Left lung (tissue), 10 donors: ENCODE data around the gene DLG2. TPM values are rescaled to one million over a fixed set of nuclear protein-coding genes. Genes with fewer than 3 reads are reported as not detected.

Source experiments
- ATAC-seq: fragments of 200-7000 bp; cut with Tn5 transposase; one replicate; pipeline ENCODE4 v1.9.1; 2020; ENCODE audit warnings: moderate library complexity
- DNase-seq, 4 donors: peaks; one replicate each; pipeline ENCODE4 v3.0.0-alpha.2; 2013 to 2020
- H3K27ac ChIP-seq, 2 donors: fragments of 200-600 bp; sonication (generic) in 1 of 2; one replicate each; pipeline versions ENCODE4 v1.5.0 to v1.8.0; 2020 to 2021
- H3K27me3 ChIP-seq, 2 donors: fragments of 200-600 bp; sonication (generic) in 1 of 2; one replicate each; pipeline versions ENCODE4 v1.5.0 to v1.8.0; 2020 to 2021
- H3K36me3 ChIP-seq, 2 donors: fragments of 200-600 bp; sonication (generic) in 1 of 2; one replicate each; pipeline versions ENCODE4 v1.5.0 to v1.8.0; 2020 to 2021
- H3K4me1 ChIP-seq, 2 donors: fragments of 200-600 bp; one replicate each; pipeline ENCODE4 v1.8.0; 2021
- H3K4me3 ChIP-seq, 2 donors: fragments of 200-600 bp; sonication (generic) in 1 of 2; one replicate each; pipeline versions ENCODE4 v1.5.0 to v1.8.0; 2020 to 2021; ENCODE audit warnings: mild to moderate bottlenecking in 1 of 2
- H3K9me3 ChIP-seq, 2 donors: fragments of 200-600 bp; sonication (generic) in 1 of 2; one replicate each; pipeline versions ENCODE4 v1.5.0 to v1.8.0; 2020 to 2021
- intact Hi-C, 2 donors: fragments of 100-400 bp; cut with DNase I; formaldehyde crosslinking; loops; one replicate each; pipeline versions ENCODE4 v1.11.2 to v1.14.2; 2022
- polyA plus RNA-seq, 6 donors: library from polyadenylated mRNA; unstranded; fragments of 120-200 nt; gene quantifications; one replicate each; pipeline ENCODE4 v1.2.1, GENCODE V29; 2013; ENCODE audit not compliant: insufficient read length in 6 of 6
- total RNA-seq, 2 donors: library from RNA; stranded (reverse); fragmentation: NEBNext Ultra II Directional; extraction: Animal tissue kit (Norgen Biotek cat#: 25700); gene quantifications; one replicate each; pipeline ENCODE4 v1.2.1, GENCODE V29; 2021
- TF ChIP-seq, protein P1 (sequence below), 2 donors: fragments of 200-600 bp; sonication (generic) in 1 of 2; IDR thresholded peaks; one replicate each; pipeline versions ENCODE4 v1.5.0 to v1.8.0; 2021; ENCODE audit warnings: antibody characterized with exemption in 2 of 2
- donor health status: DM: no; HTN: yes; CAD: no.
- donor health status: DM: no; HTN: no; CAD: no.

Gene DLG2
- total and polyA plus RNA-seq, 8 donors, result 4.5 to 15.0 (median 8.6) TPM

DNA sequence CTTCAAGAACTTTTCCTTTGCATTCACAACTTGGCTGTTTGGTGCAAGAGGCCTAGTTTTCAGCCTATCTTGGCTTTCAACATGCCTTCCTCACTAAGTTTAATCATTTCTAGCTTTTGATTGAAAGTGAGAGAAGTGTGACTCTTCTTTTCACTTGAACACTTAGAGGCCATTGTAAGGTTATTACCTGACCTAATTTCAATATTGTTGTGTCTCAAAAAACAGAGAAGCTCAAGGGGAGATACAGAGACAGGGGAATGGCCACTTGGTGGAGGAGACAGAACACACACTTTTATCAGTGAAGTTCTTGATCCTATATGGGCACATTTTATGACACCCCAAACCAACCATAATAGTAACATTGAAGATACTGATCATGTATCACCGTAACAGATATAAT lies 532.3 kb downstream of the DLG2 start:
- no peak for ATAC-seq
- intact Hi-C loops, result no loop called here
- TF ChIP-seq, protein P1, sequence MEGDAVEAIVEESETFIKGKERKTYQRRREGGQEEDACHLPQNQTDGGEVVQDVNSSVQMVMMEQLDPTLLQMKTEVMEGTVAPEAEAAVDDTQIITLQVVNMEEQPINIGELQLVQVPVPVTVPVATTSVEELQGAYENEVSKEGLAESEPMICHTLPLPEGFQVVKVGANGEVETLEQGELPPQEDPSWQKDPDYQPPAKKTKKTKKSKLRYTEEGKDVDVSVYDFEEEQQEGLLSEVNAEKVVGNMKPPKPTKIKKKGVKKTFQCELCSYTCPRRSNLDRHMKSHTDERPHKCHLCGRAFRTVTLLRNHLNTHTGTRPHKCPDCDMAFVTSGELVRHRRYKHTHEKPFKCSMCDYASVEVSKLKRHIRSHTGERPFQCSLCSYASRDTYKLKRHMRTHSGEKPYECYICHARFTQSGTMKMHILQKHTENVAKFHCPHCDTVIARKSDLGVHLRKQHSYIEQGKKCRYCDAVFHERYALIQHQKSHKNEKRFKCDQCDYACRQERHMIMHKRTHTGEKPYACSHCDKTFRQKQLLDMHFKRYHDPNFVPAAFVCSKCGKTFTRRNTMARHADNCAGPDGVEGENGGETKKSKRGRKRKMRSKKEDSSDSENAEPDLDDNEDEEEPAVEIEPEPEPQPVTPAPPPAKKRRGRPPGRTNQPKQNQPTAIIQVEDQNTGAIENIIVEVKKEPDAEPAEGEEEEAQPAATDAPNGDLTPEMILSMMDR (IDR thresholded peaks at IDR 0.05), result no peak

DNA sequence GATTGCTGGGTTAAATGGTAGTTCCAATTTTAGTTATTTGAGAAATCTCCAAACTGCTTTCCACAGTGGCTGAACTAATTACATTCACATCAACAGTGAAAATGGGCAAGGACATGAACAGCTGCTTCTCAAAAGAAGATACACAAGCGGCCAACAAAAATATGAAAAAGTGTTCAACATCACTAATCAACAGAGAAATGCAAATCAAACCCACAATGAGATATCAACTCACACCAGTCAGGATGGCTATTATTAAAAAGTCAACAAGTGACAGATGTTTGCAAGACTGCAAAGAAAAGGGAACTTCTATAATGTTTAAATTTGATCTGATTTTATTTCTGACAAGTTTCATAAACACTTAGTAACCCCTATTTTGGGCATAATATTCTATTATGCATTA lies 537.5 kb downstream of the DLG2 start:
- H3K4me1 ChIP-seq, result no peaks in the 10 kb centered on the region
- intact Hi-C loops, result no loop called here
- no peaks in the 10 kb centered on the region for H3K36me3 ChIP-seq
- DNase-seq (no peak), ATAC-seq (no peak)
- H3K27me3 ChIP-seq, result no peaks in the 10 kb centered on the region
- no peak overlapping the region for H3K27ac ChIP-seq
- TF ChIP-seq, protein P1 (IDR thresholded peaks at IDR 0.05), result no peak
- peaks cover 0 to 25% of the 10 kb centered on the region in 2 donors for H3K9me3 ChIP-seq
- H3K4me3 ChIP-seq, result no peak overlapping the region

More for the DNA sequence above, 532.3 kb downstream of the DLG2 start:
- Histone ChIP-seq H3K4me3 (no peak overlapping the region), H3K27me3 (no peaks in the 10 kb centered on the region), H3K4me1 (no peaks in the 10 kb centered on the region), H3K36me3 (no peaks in the 10 kb centered on the region), H3K9me3 (peaks cover 0 to 25% of the 10 kb centered on the region in 2 donors), H3K27ac (no peak overlapping the region)
- no peak for DNase-seq

DNA sequence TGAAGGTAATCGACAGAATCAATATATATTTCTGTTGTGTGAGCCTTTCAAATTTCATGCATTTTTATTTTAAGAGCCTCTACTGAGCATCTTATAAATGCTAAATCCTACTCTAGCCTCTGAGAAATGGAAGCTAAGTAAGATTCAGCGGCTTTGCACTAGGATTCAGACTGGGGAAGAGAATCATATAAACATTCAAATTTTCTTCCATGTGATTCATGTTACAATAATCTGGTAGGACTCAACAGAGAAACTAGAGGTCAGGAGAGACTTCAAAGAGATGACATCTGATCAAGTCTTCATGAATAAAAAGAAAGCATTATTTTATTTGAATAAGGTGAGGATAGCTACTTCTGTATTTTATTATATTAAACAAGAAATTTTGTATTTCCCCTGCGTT lies 538.9 kb downstream of the DLG2 start:
- H3K27ac ChIP-seq, result no peak overlapping the region
- TF ChIP-seq, protein P1 (IDR thresholded peaks at IDR 0.05), result no peak
- H3K9me3 ChIP-seq, result peaks cover 0 to 16% of the 10 kb centered on the region in 2 donors
- no peaks in the 10 kb centered on the region for H3K36me3 ChIP-seq
- H3K4me1 ChIP-seq, result no peaks in the 10 kb centered on the region
- H3K4me3 ChIP-seq, result no peak overlapping the region
- DNase-seq (no peak), ATAC-seq (no peak)
- no peaks in the 10 kb centered on the region for H3K27me3 ChIP-seq
- intact Hi-C loops, result no loop called here

DNA sequence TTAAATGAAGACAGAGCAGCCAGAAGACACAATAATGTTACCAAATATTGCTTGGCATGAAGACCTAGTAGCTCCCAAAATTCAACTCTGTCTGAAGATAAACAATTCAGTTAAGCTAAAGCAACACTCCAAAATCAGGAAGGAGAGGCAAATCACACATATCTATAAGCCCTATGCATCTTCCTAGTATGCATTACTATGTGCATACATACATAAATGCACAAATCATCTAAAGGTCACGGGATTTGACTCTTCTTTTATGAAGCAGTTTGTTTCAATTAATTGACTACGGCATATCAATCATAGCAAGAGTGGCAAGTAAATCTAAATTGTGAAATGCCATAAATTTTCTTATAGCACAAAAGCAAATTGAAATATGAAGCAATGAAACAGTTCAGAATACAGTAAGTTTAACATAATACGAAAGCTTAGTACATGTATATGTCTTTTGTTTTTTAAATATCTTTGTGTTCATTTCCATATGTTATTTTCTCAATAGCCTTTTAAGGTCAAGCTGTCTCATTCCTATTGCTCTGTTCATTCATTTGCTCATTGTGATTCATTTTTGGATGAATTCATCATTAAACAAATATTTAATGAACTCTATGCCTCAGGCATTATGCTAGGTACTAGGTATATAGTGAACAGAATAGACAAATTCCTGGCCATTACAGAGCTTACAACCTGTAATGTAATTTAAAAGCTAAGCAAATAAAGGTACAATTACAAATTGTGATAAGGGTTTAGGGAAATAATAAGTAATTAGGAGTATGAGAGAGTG lies 540.5 kb downstream of the DLG2 start:
- Histone ChIP-seq H3K4me3 (no peak overlapping the region), H3K4me1 (no peaks in the 10 kb centered on the region), H3K36me3 (no peaks in the 10 kb centered on the region), H3K27ac (no peak overlapping the region), H3K27me3 (no peaks in the 10 kb centered on the region), H3K9me3 (peaks cover 0 to 20% of the 10 kb centered on the region in 2 donors)
- TF ChIP-seq, protein P1 (IDR thresholded peaks at IDR 0.05), result no peak
- intact Hi-C loops, result no loop called here
- ATAC-seq (no peak), DNase-seq (no peak)

DNA sequence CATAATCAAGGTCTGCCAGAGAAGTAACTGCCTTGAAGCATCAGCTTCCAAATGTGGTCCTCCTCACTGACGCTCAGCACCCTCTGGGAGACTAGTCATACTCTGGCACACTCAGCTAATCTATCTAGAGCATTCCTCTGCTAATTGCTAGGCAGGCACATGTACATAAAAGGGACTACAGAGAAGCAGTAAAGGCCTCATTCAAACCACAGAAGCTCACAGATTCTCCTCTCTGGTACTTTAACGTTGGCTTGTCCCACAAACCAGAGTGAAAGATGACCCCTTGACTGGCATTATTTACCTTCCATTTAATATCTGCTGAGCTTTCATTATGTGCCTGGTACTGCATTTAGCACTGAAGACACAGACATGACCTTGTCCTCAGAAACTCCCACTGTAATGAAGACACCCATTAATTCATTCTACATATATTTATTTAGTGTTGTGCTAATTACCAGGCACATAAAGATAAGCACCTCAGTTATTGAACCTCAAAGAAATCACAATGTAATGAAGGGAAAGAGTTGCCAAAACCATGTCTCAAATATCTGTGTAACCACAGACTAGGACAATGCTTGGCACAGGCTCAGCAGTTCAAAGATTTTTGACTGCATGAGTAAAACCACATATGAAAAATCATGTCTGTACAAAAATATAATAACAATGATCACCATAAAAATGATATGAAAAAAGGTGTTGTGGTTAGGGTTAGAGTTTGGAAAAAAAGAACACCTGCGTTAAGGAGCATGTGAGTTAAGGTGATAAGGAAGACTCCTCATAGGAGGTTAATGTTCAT lies 550.4 kb downstream of the DLG2 start:
- Histone ChIP-seq H3K27ac (no peak overlapping the region), H3K4me3 (no peak overlapping the region), H3K4me1 (no peaks in the 10 kb centered on the region), H3K9me3 (peaks cover 0 to 5% of the 10 kb centered on the region in 2 donors), H3K36me3 (no peaks in the 10 kb centered on the region), H3K27me3 (no peaks in the 10 kb centered on the region)
- no peak for DNase-seq
- ATAC-seq, result no peak
- intact Hi-C loops, result no loop called here
- TF ChIP-seq, protein P1 (IDR thresholded peaks at IDR 0.05), result no peak
